Stimulated activated CD8-positive, alpha-beta memory T cell treated with anti-CD3 and anti-CD28 coated beads, Interleukin-12 subunit alpha, Interleukin-12 subunit beta, amount 100 ng/mL, for 4 hours (primary cell): ENCODE data around the gene CENPB.

Source experiments
- DNase-seq: peaks from one replicate; pipeline ENCODE4 v3.0.0-alpha.2; 2020; ENCODE audit warnings: low read depth

CENPB gene

GRCh38 chr20:3748073-3748472 lies 38.5 kb downstream of the CENPB start:
- DNase-seq = no peak

GRCh38 chr20:3747471-3747870 lies 39.1 kb downstream of the CENPB start:
- no peak for DNase-seq

GRCh38 chr20:3745686-3746173 lies 40.8 kb downstream of the CENPB start:
- DNase-seq = no peak

- peak; percentile 44 for DNase-seq
Observed at GRCh38 chr20:3744806-3745685, 41.5 kb downstream of the CENPB start.

GRCh38 chr20:3744037-3744436 lies 42.5 kb downstream of the CENPB start:
- no peak for DNase-seq

- DNase-seq = no peak
Observed at GRCh38 chr20:3743251-3743650, 43.3 kb downstream of the CENPB start.

- no peak for DNase-seq
Observed at GRCh38 chr20:3741836-3742458, 44.6 kb downstream of the CENPB start.

- no peak for DNase-seq
Observed at GRCh38 chr20:3740615-3741301, 45.8 kb downstream of the CENPB start.

- DNase-seq = no peak
Observed at GRCh38 chr20:3739926-3740451, 46.6 kb downstream of the CENPB start.

GRCh38 chr20:3739054-3739925 lies 47.2 kb downstream of the CENPB start:
- no peak for DNase-seq

- DNase-seq = no peak
Observed at GRCh38 chr20:3738111-3739053, 48.2 kb downstream of the CENPB start.

GRCh38 chr20:3735768-3736167 lies 50.8 kb downstream of the CENPB start:
- no peak for DNase-seq

GRCh38 chr20:3734111-3734843 lies 52.3 kb downstream of the CENPB start:
- no peak for DNase-seq
